K562 (cell line): ENCODE measurements around the gene ROBO2. TPM values are rescaled to one million over a fixed set of nuclear protein-coding genes. Genes with fewer than 3 reads are reported as not detected.

Source experiments
- ATAC-seq: fragments of 200-7000 bp; cut with Tn5 transposase; 3 replicates; pipeline ENCODE4 v1.9.1; 2020; ENCODE audit warnings: moderate library complexity
- BruUV-seq: library from RNA; stranded (reverse); fragments of 400-500 nt; replicated peaks from 2 replicates; lab custom pipeline; 2021; lab: Mats Ljungman, UMichigan
- CTCF ChIA-PET: fragments of 300-600 bp; formaldehyde crosslinking; extraction: SDS; loops from one replicate; lab custom pipeline; 2021; ENCODE audit warnings: low intra/inter-chr PET ratio; lab: Yijun Ruan, JAX
- POLR2A ChIA-PET: fragments of 300-600, 350-650 bp; sonication (Branson Sonifier 250); formaldehyde crosslinking; extraction: SDS; loops from one replicate; lab custom pipeline; 2021; ENCODE audit warnings: antibody characterized with exemption, inconsistent platforms; lab: Yijun Ruan, JAX
- DNase-seq, 4 experiments: peaks; one replicate each; pipeline versions ENCODE4 v3.0.0 to v3.0.0-alpha.2; 2011 to 2018; ENCODE audit warnings: low spot score in 3 of 4, mixed read lengths in 3 of 4; ENCODE audit errors: extremely low read depth in 1 of 4
- FAIRE-seq: peaks from 2 replicates; lab custom pipeline; 2011; peaks lifted over from hg19 to GRCh38; lab: Jason Lieb, UNC
- H2AFZ ChIP-seq: 2 replicates; pipeline ENCODE4 v1.6.0; 2011; ENCODE audit warnings: low read depth, low read length, control low read depth, inconsistent platforms
- H3K27ac ChIP-seq: fragments of 200-600 bp; 3 replicates; pipeline ENCODE4 v1.8.0; 2011; ENCODE audit warnings: low read depth, mild to moderate bottlenecking, control low read depth, inconsistent platforms, low read length, moderate library complexity, mixed read lengths; ENCODE audit errors: extremely low read depth
- H3K27me3 ChIP-seq, 2 experiments: fragments of 300-600 bp in 1 of 2; 2 replicates in 1 of 2; 3 replicates in 1 of 2; pipeline versions ENCODE4 v1.6.0 to v1.8.0; 2011; ENCODE audit warnings: inconsistent platforms in 2 of 2, low read length in 2 of 2, mild to moderate bottlenecking in 1 of 2, mixed read lengths in 1 of 2, moderate library complexity in 1 of 2; ENCODE audit not compliant: control insufficient read depth in 2 of 2, insufficient read depth in 2 of 2
- H3K36me3 ChIP-seq: fragments of 300-600 bp; 3 replicates; pipeline ENCODE4 v1.8.0; 2011; ENCODE audit warnings: mild to moderate bottlenecking, low read length, inconsistent platforms; ENCODE audit not compliant: control insufficient read depth, insufficient read depth
- H3K4me1 ChIP-seq, 2 experiments: fragments of 200-600 bp in 1 of 2; replicated peaks in 1 of 2; 2 replicates in 1 of 2; 3 replicates in 1 of 2; pipeline versions ENCODE4 v1.5.1 to v1.8.0; 2011; ENCODE audit warnings: inconsistent platforms in 2 of 2, low read length in 2 of 2, mild to moderate bottlenecking in 1 of 2, mixed read lengths in 1 of 2, moderate library complexity in 1 of 2; ENCODE audit not compliant: control insufficient read depth in 2 of 2, insufficient read depth in 2 of 2
- H3K4me2 ChIP-seq: 2 replicates; pipeline ENCODE4 v1.6.1; 2011; ENCODE audit warnings: low read length, control low read depth, inconsistent platforms, mixed read lengths; ENCODE audit not compliant: insufficient read depth
- H3K4me3 ChIP-seq: fragments of 200-600 bp; sonication (generic), shearing (Covaris generic); 2 replicates; pipeline ENCODE4 v1.5.1; 2016; ENCODE audit warnings: control low read depth, inconsistent platforms
- H3K79me2 ChIP-seq: fragments of 200-600 bp; 3 replicates; pipeline ENCODE4 v1.8.0; 2011; ENCODE audit warnings: low read length, inconsistent platforms; ENCODE audit not compliant: control insufficient read depth, insufficient read depth
- H3K9ac ChIP-seq, 2 experiments: 2 replicates each; pipeline versions ENCODE4 v1.6.0 to v1.6.1; 2011; ENCODE audit warnings: low read depth in 2 of 2, low read length in 2 of 2, control low read depth in 1 of 2, inconsistent platforms in 1 of 2, mild to moderate bottlenecking in 1 of 2, mixed read lengths in 1 of 2; ENCODE audit not compliant: insufficient read depth in 1 of 2
- H3K9me1 ChIP-seq: one replicate; pipeline ENCODE4 v1.6.0; 2011; ENCODE audit warnings: inconsistent platforms, mild to moderate bottlenecking, low read length, moderate library complexity; ENCODE audit not compliant: control insufficient read depth, insufficient read depth
- H3K9me3 ChIP-seq: replicated peaks from 2 replicates; pipeline ENCODE4 v1.5.1; 2011; ENCODE audit warnings: low read depth, low read length, inconsistent platforms; ENCODE audit not compliant: control insufficient read depth, insufficient read depth
- H4K20me1 ChIP-seq: replicated peaks from 2 replicates; pipeline ENCODE4 v1.6.1; 2011; ENCODE audit warnings: low read length, inconsistent platforms, mixed read lengths; ENCODE audit not compliant: control insufficient read depth, insufficient read depth
- BRCA1 ChIP-seq, 2 experiments: fragments of 450-650 bp in 1 of 2; sonication (generic) in 1 of 2; formaldehyde crosslinking in 1 of 2; IDR thresholded peaks; 2 replicates each; pipeline versions ENCODE4 v1.5.0 to v1.6.1; 2017 to 2020; ENCODE audit warnings: mild to moderate bottlenecking in 1 of 2, missing genetic modification reagents in 1 of 2
- POLR2G ChIP-seq: fragments of 200-400 bp; formaldehyde crosslinking; IDR thresholded peaks from 2 replicates; pipeline ENCODE4 v1.6.1; 2017; ENCODE audit warnings: low read depth, mild to moderate bottlenecking, antibody characterized with exemption, low read length, moderate library complexity
- PTBP1 ChIP-seq: fragments of 200-400 bp; formaldehyde crosslinking; IDR thresholded peaks from 2 replicates; pipeline ENCODE4 v1.6.1; 2017; ENCODE audit warnings: low read depth, low read length
- RNF2 ChIP-seq: sonication (generic); IDR thresholded peaks from 2 replicates; pipeline ENCODE4 v1.6.1; 2016
- SRSF9 ChIP-seq: fragments of 200-400 bp; formaldehyde crosslinking; IDR thresholded peaks from 2 replicates; pipeline ENCODE4 v1.6.1; 2017; ENCODE audit warnings: low read depth, low read length, borderline replicate concordance
- TCFL5 ChIP-seq: fragments of 250-450 bp; sonication (Bioruptor Pico); conservative IDR thresholded peaks from 2 replicates; pipeline ENCODE4 v1.6.1; 2021; ENCODE audit warnings: mild to moderate bottlenecking, moderate library complexity, matching md5 sums
- XRCC3 ChIP-seq: fragments of 450-650 bp; IDR thresholded peaks from 2 replicates; pipeline ENCODE4 v1.6.1; 2017; ENCODE audit warnings: mild to moderate bottlenecking, moderate library complexity
- ZNF354B ChIP-seq: fragments of 250-450 bp; sonication (Bioruptor Pico); IDR thresholded peaks from 2 replicates; pipeline ENCODE4 v1.4.0; 2020
- WGBS: fragments of 100-300 bp; shearing (Covaris generic); methylation state at CpG from one replicate; pipeline ENCODE4 v1.1.6; 2016; ENCODE audit warnings: low coverage, mixed read lengths; ENCODE audit not compliant: insufficient coverage; ENCODE audit errors: missing lambda C conversion rate; 5-methylcytosine and 5-hydroxymethylcytosine counted together
- in situ Hi-C: fragments of 300-500 bp; cut with MboI; formaldehyde crosslinking; loops from 4 replicates; pipeline ENCODE4 v1.15.0; 2018; ENCODE audit warnings: inconsistent platforms, mixed read lengths
- intact Hi-C: fragments of 100-400 bp; cut with micrococcal nuclease; formaldehyde crosslinking; loops from 2 replicates; pipeline ENCODE4 v1.14.2; 2022
- polyA plus RNA-seq, 8 experiments: library from polyadenylated mRNA; depleted of rRNA in 4 of 8; stranded (reverse) in 5 of 8; unstranded in 3 of 8; fragments of >200 nt; fragmentation: Nextera tagmentation in 2 of 8; fragmentation: Illumina TruSeq in 1 of 8; extraction: Ambion mirVana in 2 of 8; extraction: Trizol in 1 of 8; gene quantifications; 2 replicates each; pipeline versions ENCODE4 v1.2.1 to v1.2.3, GENCODE V29; 2011 to 2014; ENCODE audit warnings: inconsistent platforms in 1 of 8, missing spikeins in 1 of 8
- total RNA-seq, 7 experiments: library from RNA; depleted of rRNA in 6 of 7; stranded (reverse); fragments of >200 nt in 6 of 7; fragmentation: Illumina TruSeq in 2 of 7; extraction: Trizol in 2 of 7; gene quantifications; 2 replicates each; pipeline versions ENCODE4 v1.2.1 to v1.2.3, GENCODE V29; 2011 to 2021; ENCODE audit warnings: low replicate concordance in 1 of 7
- TF ChIP-seq, protein P1 (sequence below): sonication (generic); IDR thresholded peaks from 2 replicates; pipeline ENCODE4 v1.6.1; 2016

ROBO2 gene
- total and polyA plus RNA-seq, 9 of the 15 experiments (the other 6 are each of a cell fraction or from before 2014, with no cell fraction given), result 0.84 to 3.0 (median 1.7) TPM

DNA sequence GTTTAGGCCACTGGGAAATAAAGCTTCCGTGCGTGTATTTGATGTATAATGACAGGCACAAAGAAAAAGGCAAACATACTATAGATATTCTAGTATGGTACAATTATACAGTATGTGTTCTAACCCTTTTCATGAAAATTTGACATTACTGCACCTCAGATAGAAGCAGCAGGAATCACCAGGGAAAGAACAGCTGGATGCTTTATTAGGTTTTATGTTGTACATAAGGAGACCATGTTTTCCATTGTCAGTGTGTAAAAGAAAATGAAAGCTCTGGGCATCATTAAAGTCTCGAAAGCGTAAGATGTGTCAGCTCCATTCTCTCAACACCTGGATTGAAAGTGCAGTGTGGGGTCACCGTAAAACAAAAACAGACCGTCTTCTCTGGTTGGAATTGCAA is 302.1 kb downstream of the ROBO2 start (continued):
- TF ChIP-seq RNF2, result no peak
- no peak for TF ChIP-seq POLR2G
- no peak for TF ChIP-seq XRCC3

DNA sequence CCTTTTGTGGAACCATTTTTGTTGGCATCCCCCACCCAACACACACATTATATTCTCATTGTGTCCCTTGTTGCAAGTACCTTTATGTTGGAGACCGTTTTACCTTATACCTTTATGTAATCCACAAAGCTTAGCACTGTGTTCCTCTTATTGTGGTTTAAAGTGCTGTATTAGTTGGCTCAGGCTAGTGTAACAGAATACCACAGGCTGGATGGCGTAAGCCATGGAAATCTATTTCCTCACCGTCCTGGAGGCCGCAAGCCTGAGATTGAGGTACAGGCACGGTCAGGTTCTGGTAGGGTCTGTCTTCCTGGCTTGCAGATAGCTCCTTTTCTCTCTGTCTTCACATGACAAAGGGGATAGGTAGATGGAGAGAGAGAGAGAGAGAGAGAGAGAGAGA is 302.8 kb downstream of the ROBO2 start:
- Histone ChIP-seq H3K9me1 (no peaks in the 10 kb centered on the region), H3K27me3 (no peaks in the 10 kb centered on the region), H3K9me3 (no peaks in the 10 kb centered on the region), H3K4me2 (no peak overlapping the region), H4K20me1 (no peaks in the 10 kb centered on the region), H3K9ac (no peak overlapping the region), H3K27ac (no peak overlapping the region), H3K79me2 (no peaks in the 10 kb centered on the region), H2AFZ (no peak overlapping the region), H3K36me3 (no peaks in the 10 kb centered on the region)
- ChIA-PET CTCF (no interaction called here), POLR2A (no interaction called here)
- ATAC-seq, result no peak
- 2% methylated on average over 5 of the region's 5 CpGs for WGBS
- intact Hi-C loops (loop anchor here (10.0 kb wide), 1 partner anchor 1302 kb away; no protein-coding TSS in a partner anchor), in situ Hi-C loops (no loop called here)
- BruUV-seq, result no TSS peak
- TF ChIP-seq ZNF354B (no peak), TCFL5 (CRISPR knock-in tag) (no peak), BRCA1 (IDR thresholded peaks at IDR 0.05) (no peak), BRCA1 (CRISPR knock-in tag; IDR thresholded peaks at IDR 0.05) (no peak), PTBP1 (no peak), SRSF9 (no peak)
- TF ChIP-seq, protein P1, sequence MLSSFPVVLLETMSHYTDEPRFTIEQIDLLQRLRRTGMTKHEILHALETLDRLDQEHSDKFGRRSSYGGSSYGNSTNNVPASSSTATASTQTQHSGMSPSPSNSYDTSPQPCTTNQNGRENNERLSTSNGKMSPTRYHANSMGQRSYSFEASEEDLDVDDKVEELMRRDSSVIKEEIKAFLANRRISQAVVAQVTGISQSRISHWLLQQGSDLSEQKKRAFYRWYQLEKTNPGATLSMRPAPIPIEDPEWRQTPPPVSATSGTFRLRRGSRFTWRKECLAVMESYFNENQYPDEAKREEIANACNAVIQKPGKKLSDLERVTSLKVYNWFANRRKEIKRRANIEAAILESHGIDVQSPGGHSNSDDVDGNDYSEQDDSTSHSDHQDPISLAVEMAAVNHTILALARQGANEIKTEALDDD, result no peak
- TF ChIP-seq, all 486 proteins: peak for 0
- H3K4me3 ChIP-seq, result no peak overlapping the region
- no peaks in the 10 kb centered on the region for H3K4me1 ChIP-seq
- FAIRE-seq, result no peak
- no peak for DNase-seq
